Activated CD8-positive, alpha-beta memory T cell treated with anti-CD3 and anti-CD28 coated beads, Interleukin-2, amount 50 U/mL, for 1 hour (primary cell): Measurements from ENCODE around the gene PKD1L1.
"Not testable (repeated sequence)": the region's sequence is repeated elsewhere in the genome, so short reads cannot be mapped to it uniquely, and the experiment has no call there.

Experiments
- DNase-seq: peaks from one replicate; pipeline ENCODE4 v3.0.0-alpha.2; 2020; ENCODE audit errors: extremely low read depth

PKD1L1 gene

DNA sequence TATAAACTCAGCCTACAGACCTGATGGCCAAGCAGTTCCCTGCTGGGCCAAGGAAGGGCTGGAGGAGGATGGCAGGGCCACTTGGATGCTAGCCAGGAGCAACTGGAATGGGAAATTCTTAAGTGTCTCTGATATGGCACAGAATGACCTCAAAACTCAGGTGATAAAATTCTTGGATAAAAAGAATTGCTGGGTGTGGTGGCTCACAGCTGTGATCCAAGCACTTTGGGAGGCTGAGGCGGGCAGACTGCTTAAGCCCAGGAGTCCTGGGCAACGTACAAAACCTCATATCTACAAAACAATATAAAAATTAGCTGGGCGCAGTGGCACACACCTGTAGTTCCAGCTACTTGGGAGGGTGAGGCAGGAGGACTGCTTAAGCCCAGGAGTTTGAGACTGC lies 14.0 kb upstream of the PKD1L1 start:
- no peak for DNase-seq

DNA sequence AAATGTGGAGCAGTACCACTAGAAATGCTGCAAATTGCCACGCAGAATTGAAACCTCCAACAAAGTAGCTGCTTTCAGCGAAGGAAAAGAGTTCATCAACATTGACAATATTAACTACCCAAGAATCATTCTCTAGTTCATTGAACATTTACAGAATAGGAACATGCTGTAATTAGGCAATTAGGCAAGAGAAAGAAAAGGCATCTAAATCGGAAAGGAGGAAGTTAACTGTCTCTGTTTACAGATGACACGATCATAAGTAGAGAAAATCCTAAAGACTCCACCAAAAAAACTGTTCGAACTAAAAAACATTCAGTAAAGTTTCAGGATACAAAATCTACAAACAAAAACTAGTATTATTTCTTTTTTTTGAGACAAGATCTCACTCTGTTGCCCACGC lies 8.9 kb upstream of the PKD1L1 start:
- no peak for DNase-seq

DNA sequence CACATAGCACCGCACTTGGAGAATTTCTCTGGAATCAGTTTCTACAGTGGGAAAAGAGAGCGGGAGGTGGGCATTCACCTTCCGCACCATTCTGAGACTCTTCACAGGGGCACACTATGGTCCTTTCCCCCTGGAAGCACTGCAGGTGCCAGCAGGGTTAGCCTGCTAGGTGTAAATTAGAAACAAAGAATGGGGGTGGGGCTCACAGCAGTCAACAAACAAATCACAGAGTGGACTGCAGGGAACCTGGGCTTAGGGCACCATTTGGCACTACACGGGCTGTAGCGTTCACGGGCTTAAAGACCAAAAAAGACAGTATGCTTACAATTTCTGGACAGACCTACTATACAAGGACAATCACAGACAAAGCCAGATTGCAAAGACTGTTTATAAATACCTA lies 8.0 kb upstream of the PKD1L1 start:
- no peak for DNase-seq

DNA sequence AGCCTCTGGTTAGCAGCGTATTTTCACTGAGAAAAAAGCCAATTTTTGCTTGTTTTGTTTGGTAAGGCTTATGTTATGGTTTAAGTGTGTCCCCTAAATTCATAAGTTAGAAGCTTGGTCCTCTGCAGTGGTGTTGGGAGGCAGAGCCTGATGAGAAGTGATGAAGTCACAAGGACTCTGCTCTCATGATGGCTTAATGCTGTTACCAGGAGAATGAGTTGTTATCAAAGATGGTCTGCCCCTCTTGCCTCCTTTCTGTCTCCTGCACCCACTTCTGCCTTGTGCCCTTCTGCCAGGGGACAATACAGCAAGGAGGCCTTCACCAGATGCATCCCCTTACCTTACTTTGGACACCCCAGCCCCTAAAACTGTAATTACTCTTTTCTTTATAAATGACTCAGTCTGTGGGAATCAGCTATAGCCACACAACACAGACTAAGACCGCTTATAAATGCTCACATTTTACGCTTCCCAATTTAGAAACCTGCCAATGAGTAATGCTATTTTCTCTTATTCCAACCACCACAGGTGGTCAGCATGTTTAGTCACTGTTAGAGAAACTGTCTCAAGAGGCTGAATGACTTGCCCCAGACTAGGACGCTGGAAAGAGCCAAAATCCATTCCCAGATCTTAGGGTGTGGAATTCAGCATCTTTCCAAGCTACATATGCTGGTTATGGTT lies 6.1 kb upstream of the PKD1L1 start:
- no peak for DNase-seq

DNA sequence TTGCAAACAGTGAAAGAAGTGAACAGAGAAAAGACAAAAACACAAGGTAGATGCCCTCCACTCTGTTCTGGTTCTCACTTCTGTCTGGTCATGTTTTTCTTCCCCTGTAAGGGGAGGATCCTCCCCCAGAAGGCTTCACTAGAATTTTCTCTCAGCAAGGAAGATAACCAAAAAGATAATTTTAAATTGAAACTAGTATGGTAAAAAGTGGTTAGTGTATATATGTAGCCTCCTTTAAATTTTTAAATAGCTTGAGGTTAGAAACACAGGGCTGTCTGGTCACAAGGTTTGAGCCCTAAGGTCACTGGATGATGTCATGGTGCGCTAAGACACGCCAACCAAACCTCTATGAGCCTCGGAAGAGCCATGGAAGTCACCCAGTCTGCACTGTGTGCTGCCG lies 5.6 kb upstream of the PKD1L1 start:
- no peak for DNase-seq

DNA sequence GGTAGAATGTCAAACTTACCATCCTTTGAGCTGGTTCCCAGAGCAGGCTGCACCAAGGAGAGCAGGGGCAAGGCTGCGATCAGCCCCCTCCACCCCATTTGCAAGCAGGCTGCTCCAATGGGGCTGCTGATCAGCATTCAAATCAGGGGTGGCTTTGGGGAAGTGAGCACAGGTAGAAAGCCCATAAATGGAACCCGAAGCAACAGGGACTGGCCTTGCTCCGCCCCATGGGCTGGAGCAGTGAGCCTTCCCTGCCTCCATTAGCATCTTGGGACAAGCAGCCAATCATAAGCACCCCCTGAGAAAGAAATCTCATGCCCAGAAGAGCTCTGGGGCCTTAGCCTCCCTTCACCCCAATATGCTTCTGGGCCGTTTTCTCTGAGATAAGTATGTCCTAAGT lies 4.0 kb upstream of the PKD1L1 start:
- DNase-seq, result no peak

DNA sequence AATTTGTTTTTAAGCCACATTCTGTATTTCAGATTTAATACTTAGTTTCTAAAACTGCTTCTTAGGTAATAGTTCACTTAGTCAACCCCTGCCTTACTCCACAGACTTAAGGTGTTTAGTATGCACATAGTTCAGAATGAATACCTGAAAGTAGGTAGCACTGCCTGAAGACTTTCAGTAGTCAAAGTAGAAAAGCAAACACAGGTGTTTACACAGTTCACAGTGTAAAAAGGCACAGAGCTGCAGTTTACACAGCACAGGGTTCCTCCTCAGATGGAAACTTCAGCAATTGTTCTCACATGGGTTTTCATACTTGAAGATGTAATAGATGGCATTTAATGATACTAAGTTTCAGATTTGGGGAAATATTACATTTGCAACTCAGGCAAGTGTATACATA lies 3.1 kb upstream of the PKD1L1 start:
- no peak for DNase-seq

DNA sequence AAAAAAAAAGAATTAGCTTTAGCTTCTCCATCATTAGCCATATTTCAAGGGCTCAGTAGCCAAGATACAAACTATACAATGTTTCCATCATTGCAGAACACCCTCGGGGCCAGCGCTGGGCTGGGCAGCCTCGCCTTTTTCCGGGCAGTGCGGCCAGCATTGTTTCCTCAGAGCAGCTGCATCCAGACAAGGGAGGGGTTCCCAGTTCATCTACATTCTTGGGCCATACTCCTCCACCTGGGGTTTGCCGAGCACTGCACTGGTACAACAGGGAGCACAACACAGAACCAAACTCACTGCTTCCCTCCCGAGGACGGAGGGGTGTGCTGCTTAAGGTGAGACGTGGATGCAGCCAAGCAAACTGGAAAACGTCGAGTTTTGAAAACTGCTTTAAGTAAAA lies 2.4 kb upstream of the PKD1L1 start:
- no peak for DNase-seq

DNA sequence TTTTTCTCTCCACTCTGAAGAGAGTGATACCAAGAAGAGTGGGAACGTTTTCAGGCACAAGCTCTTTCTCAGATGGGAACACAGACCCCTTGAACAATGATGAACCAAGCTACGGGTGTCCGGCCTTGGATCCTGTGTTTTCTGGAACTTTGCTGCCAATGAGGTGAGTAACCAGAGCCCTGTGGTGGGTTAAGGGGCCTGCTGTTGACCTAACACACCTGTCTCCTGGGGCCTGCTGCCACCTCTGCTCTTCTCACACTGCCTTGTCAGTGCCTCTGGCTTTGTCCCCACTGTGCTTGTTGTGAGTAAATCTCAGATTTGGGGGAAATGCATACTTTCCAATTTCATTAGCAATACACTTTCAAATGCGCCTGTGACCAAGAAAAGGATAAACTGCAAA lies 1.4 kb upstream of the PKD1L1 start:
- DNase-seq, result no peak

DNA sequence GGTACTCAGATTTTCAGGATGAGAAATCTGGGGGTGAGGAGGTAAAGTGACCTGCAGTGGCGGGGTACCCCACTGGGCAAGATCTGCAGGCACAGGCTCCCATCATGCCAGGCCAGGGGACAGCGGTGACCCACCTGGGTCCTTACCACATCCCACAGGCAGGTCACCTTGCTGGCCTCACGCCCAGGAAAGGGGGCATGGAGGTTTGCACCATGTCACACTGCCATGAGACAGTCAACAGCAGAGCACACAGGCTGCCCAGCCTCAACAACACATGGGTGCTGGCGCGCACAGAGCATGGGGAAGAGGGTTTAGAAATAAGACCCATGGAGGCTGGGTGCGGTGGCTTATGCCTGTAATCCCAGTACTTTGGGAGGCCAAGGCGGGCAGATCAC lies 914 bp downstream of the PKD1L1 start:
- no peak for DNase-seq

DNA sequence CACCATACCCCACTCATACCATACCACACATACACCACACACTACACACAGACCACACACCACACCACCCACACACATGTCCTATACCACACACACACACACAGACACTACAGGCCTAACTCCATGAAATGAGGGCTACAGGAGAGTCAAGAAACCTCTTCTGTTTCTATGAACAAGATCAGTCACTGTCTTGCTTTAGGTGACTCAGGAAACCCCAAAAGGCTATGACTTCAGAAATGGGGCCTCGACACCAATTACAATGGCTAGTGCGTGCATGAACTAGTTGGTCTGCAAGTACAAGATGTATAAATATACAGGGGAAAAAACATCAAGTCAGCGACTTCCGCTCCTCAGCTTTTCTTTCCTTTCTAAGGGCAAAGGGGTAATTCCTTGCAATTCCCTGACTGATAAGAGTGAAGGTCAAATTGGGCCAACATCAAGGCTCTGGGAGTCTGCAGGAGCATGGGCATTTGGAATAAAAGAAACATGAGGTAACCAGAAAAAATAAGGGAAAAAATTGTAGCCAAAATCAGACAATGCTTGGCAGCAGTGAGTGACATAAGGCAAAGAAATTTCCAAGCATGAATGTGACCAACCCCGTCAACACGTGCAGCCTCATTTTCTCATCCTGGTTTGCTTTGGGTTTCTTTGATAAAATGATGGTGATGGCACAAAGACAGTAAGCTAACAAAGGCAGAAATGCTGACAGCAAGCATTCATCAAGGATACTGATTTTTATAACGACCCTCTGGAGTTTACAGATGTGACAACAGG lies 1.5 kb downstream of the PKD1L1 start:
- no peak for DNase-seq

DNA sequence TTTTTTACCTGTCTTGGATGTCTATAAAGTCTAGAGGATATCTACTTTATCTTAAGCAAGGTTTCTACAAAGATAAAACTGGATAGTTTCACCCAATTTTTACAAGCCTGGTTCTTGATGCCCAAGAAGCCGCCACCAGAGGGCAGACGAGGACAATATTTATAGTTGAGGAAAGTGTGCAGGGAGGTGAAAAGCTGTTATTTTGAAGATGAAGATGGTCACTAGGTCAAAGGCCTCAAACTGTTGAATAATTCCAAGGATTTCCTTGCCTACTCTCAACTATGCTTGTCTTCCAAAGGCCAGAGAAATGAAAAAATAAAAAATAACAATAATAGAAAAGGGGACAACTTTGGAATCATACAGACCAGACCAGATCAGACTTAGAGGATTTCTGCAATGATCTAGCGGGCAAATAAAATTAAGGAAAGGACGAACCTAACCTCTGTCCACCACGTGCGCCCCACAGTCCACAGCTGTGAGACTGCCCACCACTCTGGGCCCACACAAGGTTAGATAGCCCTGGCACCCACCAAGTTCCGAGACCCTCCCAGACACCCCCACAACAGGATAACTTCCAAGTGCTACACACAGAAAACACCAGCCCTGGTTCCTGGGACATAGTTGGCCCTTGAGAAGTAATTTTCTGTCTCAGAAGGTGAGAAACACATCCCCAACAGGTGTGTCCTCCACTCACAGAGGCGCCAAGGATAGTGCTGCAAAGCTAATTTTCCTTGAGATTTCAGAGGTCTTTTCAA lies 2.8 kb downstream of the PKD1L1 start:
- DNase-seq, result peak; percentile 21

DNA sequence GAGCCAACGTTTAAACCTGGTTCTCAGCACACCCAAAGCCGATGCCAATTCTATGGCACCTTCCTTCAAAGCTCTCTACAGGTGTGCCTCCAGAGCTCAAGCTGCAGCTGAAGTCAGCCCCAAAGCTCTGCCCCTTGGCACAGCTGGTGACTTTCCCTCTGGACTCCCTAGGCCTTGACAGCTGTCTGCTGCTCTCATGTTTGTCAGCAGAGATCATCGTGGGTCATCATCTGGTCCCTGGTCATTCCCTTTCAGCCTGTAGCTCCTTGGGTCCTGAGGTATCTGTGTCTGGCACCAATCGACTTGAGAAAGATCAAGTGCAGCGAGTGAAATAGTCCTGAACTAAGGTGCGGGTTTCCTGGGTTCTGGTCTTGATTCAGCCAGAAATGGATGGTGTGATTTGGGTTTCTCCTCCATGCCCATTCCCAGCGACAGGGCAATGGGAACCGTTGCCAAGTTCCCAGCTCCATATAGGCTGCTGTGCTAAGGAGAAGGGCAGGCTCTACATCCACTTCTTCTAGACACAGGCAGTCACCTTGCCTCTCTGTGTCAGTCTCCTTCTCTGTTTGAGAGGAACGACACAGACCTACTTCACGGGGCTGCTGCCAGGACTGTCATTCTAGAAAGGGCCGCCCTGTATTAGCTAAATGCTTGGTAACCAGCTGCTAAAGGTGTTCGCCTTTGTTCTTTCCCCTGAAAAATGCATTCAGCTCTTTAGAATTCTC lies 3.6 kb downstream of the PKD1L1 start:
- no peak for DNase-seq

DNA sequence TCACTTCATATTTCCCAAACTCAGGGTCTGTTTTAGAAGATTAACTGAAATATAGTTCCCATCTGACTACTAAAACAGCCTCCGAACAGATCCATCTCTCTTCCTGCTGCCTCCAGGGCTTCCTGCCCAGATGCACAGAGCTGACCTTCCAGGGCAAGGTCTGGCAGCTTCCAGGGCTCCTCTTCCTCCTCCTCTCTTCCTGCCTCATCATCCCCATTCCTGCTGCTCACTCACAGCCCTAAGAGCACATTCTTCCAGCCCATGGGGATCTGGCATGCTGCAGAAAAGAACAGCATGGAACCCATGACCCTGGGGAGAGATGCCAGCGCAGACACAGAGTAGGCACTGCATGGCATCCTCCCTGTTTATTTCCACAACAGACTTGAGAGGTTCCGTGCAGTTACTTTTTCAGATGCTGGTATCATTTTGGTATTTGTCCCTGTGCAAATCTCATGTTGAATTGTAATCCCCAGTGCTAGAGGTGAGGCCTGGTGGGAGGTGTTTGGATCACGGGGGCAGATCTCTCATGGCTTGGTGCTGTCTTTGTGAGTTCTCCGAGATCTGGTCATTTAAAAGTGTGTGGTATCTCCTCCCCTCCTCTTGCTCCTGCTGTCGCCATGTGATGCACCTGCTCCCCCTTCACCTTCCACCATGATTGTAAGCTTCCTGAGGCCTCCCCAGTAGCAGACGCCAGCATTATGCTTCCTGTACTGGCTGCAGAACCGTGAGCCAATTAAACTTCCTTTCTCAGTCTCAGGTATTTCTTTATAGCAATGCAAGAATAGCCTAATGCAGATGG lies 4.4 kb downstream of the PKD1L1 start:
- DNase-seq, result no peak

DNA sequence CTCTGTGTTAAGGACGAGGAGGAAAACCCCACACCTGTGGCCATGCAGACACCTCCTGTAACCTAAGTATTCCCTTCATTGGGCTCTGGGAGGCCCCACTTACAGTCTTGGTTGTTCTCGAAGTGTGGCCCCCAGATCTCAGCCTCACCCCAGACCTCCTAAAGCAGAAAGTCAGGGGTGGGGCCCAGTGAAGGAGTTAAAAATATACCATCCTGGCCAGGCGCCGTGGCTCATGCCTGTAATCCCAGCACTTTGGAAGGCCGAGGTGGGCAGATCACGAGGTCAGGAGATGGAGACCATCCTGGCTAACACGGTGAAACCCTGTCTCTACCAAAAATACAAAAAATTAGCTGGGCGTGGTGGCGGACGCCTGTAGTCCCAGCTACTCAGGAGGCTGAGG lies 5.6 kb downstream of the PKD1L1 start:
- DNase-seq, result not testable (repeated sequence)

DNA sequence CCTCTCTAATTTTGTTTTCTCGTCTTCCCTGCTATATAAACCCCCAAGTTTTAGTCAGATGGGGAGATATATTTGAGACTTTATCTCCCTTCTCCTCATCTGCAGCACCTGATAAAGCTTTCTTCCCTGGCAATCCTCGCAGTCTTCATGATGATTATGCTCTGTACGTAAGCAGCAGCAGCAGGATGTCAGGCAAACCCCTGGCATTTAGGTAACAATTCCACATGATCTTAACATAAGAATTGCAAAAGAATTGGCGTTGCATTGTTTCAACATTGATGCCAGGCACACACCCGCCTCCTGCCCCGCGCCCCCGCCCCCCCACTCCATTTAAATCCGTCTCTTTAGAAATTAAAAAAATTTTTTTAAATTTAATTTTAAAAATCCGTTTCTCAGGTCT lies 6.1 kb downstream of the PKD1L1 start:
- no peak for DNase-seq

DNA sequence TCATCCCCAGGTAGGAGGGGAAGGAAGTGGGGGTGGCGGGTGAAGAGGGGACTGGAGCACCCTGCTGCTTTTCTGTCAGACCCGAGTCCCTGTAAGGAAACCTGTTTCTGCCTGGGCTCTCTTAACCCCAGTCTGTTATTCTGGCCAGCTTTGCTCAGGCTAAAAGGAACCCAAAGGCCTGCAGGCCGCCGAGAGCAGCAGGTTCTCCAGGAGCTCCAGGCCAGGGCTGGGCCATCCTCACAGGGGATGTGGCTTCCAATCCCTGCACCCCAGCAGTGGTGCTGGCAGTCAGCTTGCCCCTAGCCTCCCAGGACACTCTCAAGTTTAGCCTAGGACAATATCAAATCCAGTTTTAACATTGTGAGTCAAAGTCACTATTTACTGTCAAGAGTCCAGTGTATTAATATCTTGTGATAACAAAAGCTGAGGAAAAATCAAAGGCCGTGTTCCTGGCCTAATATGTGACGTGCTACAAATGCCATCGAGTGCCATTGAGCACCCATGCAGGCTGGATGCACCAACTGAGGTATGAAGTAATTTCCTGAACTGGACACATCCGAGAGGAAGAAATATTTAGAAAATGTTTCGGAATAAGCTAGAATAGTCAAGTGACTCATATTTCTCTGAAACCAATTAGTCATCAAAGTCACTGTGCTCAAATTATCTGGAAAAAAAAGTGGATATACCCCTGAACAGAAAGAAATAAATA lies 7.0 kb downstream of the PKD1L1 start:
- DNase-seq, result no peak

DNA sequence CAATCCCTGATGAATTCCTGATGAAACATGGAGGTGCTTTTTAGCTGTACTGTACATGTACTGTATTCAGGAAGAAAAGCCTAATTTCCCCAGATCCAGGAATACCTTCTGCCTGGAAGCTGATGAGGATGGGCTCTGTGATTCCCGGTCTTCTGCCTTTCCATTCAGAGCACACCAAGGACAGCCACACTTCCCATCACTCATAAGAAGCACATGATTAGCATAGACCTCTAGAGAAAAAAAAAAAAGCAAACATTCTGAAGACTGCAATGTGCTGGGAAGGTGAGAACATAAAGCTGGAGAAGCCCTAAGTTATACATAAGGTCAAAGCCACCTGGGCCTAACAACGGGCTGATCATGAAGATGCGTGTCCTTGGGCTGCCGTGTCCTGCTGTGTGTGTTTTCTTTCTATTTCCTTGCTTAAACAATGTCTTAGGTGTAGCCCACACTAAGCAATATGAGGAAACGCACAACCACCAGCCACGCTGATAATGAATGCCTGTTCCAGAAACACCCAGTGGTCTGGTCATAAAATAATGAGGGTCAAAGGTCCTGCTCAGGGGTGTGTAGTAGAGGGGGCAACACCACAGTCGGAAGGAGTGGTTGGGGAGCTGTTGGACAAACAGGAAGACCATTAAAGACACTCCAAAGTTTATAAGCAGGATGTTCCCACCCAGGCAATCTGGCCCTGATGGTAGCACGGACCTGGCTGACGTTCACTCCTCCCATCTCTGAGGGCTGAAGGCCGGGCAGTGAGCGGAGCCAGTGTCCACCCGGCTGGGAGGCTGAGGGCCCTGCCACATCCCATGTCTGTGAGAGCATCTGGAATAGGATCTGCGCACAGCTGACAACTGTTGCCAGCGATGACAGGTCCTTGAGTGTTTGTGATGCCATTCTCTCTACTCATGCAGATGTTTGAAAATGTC lies 7.9 kb downstream of the PKD1L1 start:
- DNase-seq, result no peak

DNA sequence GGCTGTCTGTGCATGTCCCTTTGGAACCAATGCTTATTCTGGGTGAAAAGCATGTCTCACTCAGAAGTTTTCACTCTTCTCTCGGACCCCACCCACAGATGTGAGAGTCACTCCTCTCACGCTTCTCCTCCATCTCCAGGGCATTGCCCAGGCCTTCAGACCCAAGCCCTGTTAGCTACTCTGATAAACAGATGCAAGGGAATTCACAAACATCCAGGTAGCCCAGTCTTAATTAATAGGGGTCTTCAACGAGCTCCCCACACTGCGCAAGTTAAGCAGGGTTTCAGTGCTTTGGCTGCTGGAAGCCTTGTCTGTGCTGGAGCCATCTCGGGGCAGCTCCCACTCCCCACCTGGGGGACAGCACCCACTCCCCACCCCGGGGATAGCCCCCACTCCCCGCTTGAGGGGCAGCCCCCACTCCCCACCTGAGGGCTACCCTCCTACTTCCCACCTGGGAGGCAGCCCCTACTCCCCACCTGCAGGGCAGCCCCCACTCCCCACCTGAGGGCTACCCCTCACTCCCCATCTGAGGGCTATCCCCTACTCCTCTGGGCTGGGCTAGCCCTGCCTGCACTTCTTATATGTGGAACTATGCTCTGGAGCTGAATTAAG lies 8.7 kb downstream of the PKD1L1 start:
- no peak for DNase-seq
